HepG2 (cell line): ENCODE results near the gene PRIMA1. TPM values are rescaled to one million over a fixed set of nuclear protein-coding genes. Genes with fewer than 3 reads are reported as not detected.

Source experiments
- ATAC-seq: fragments of 200-7000 bp; cut with Tn5 transposase; 3 replicates; pipeline ENCODE4 v1.9.1; 2020; ENCODE audit warnings: mild to moderate bottlenecking, moderate library complexity
- BruUV-seq: library from RNA; stranded (reverse); fragments of 400-500 nt; replicated peaks from 2 replicates; lab custom pipeline; 2021; lab: Mats Ljungman, UMichigan
- CTCF ChIA-PET: fragments of 300-600 bp; formaldehyde crosslinking; extraction: SDS; loops from one replicate; lab custom pipeline; 2021; ENCODE audit warnings: low total read pairs, inconsistent platforms, low intra/inter-chr PET ratio; lab: Yijun Ruan, JAX
- POLR2A ChIA-PET: fragments of 350-600 bp; sonication (Branson Sonifier 250); formaldehyde crosslinking; loops from one replicate; lab custom pipeline; 2020; ENCODE audit warnings: antibody characterized with exemption, inconsistent platforms; lab: Yijun Ruan, JAX
- DNase-seq: peaks from one replicate; pipeline ENCODE4 v3.0.0-alpha.2; 2015; ENCODE audit warnings: low spot score
- FAIRE-seq: peaks from 3 replicates; lab custom pipeline; 2011; peaks lifted over from hg19 to GRCh38; lab: Jason Lieb, UNC
- H2AFZ ChIP-seq: one replicate; pipeline ENCODE4 v1.6.1; 2011; ENCODE audit warnings: low read length, inconsistent platforms
- H3K27ac ChIP-seq: fragments of 300-600 bp; 3 replicates; pipeline ENCODE4 v1.8.0; 2011; ENCODE audit warnings: mixed run types, mild to moderate bottlenecking, mixed read lengths, low read length, inconsistent platforms; ENCODE audit not compliant: insufficient read depth; ENCODE audit errors: extremely low read length
- H3K27me3 ChIP-seq, 2 experiments: fragments of 200-600 bp in 1 of 2; 2 replicates in 1 of 2; 3 replicates in 1 of 2; pipeline versions ENCODE4 v1.6.0 to v1.8.0; 2011; ENCODE audit warnings: low read length in 2 of 2, mild to moderate bottlenecking in 2 of 2, moderate library complexity in 2 of 2, inconsistent platforms in 1 of 2; ENCODE audit not compliant: insufficient read depth in 2 of 2, control insufficient read depth in 1 of 2
- H3K36me3 ChIP-seq, 2 experiments: fragments of 200-600 bp in 1 of 2; replicated peaks in 1 of 2; 2 replicates in 1 of 2; 3 replicates in 1 of 2; pipeline versions ENCODE4 v1.5.1 to v1.8.0; 2011; ENCODE audit warnings: low read length in 2 of 2, inconsistent platforms in 1 of 2; ENCODE audit not compliant: insufficient read depth in 2 of 2, control insufficient read depth in 1 of 2
- H3K4me1 ChIP-seq: 2 replicates; pipeline ENCODE4 v1.5.1; 2012; ENCODE audit warnings: low read length, inconsistent platforms; ENCODE audit not compliant: insufficient read depth
- H3K4me2 ChIP-seq: 2 replicates; pipeline ENCODE4 v1.6.0; 2011; ENCODE audit warnings: low read depth, low read length, inconsistent platforms
- H3K4me3 ChIP-seq, 3 experiments: fragments of 200-600 bp in 1 of 3; sonication (generic), shearing (Covaris generic) in 1 of 3; replicated peaks in 1 of 3; 2 replicates each; pipeline ENCODE4 v1.5.1; 2011 to 2016; ENCODE audit warnings: low read length in 3 of 3, inconsistent platforms in 2 of 3, low read depth in 2 of 3, mild to moderate bottlenecking in 2 of 3, control low read depth in 1 of 3, mixed read lengths in 1 of 3; ENCODE audit not compliant: insufficient read depth in 1 of 3
- H3K79me2 ChIP-seq: one replicate; pipeline ENCODE4 v1.6.1; 2011; ENCODE audit warnings: low read length, inconsistent platforms; ENCODE audit not compliant: insufficient read depth
- H3K9ac ChIP-seq: 2 replicates; pipeline ENCODE4 v1.6.0; 2011; ENCODE audit warnings: mild to moderate bottlenecking, low read depth, low read length, inconsistent platforms; ENCODE audit not compliant: insufficient read depth
- H3K9me3 ChIP-seq: 2 replicates; pipeline ENCODE4 v1.5.1; 2012; ENCODE audit warnings: mild to moderate bottlenecking, low read length
- H4K20me1 ChIP-seq: 2 replicates; pipeline ENCODE4 v1.6.0; 2011; ENCODE audit warnings: inconsistent platforms, mild to moderate bottlenecking, low read length, moderate library complexity; ENCODE audit not compliant: insufficient read depth
- FOXA3 ChIP-seq: IDR thresholded peaks from 2 replicates; pipeline ENCODE4 v1.6.1; 2016; ENCODE audit warnings: missing genetic modification reagents, missing compliant biosample characterization
- FOXM1 ChIP-seq: sonication (generic); formaldehyde crosslinking; IDR thresholded peaks from 2 replicates; pipeline ENCODE4 v1.5.0; 2020; ENCODE audit warnings: missing genetic modification reagents
- IKZF1 ChIP-seq: fragments of 450-650 bp; IDR thresholded peaks from 2 replicates; pipeline ENCODE4 v1.7.1; 2016
- MIER3 ChIP-seq: IDR thresholded peaks from 2 replicates; pipeline ENCODE4 v1.6.1; 2016; ENCODE audit warnings: missing compliant biosample characterization, borderline replicate concordance
- MYPOP ChIP-seq: sonication (generic); formaldehyde crosslinking; IDR thresholded peaks from 2 replicates; pipeline ENCODE4 v1.8.1; 2023; ENCODE audit warnings: mild to moderate bottlenecking, moderate library complexity, missing genetic modification reagents
- PCBP1 ChIP-seq: fragments of 200-400 bp; formaldehyde crosslinking; IDR thresholded peaks from 2 replicates; pipeline ENCODE4 v1.6.1; 2017; ENCODE audit warnings: mild to moderate bottlenecking, low read depth, low read length, borderline replicate concordance
- RFXANK ChIP-seq: IDR thresholded peaks from 2 replicates; pipeline ENCODE4 v1.6.1; 2016
- SNAPC2 ChIP-seq: sonication (generic); formaldehyde crosslinking; IDR thresholded peaks from 2 replicates; pipeline ENCODE4 v1.8.1; 2022; ENCODE audit warnings: mild to moderate bottlenecking, missing genetic modification reagents
- TAF1 ChIP-seq: sonication (generic); formaldehyde crosslinking; IDR thresholded peaks from 2 replicates; pipeline ENCODE4 v1.4.0; 2020; ENCODE audit warnings: missing genetic modification reagents
- ZEB1 ChIP-seq: IDR thresholded peaks from 2 replicates; pipeline ENCODE4 v1.6.1; 2012; ENCODE audit warnings: mild to moderate bottlenecking, low read depth, inconsistent platforms; ENCODE audit not compliant: insufficient replicate concordance
- ZNF17 ChIP-seq: sonication (generic); formaldehyde crosslinking; IDR thresholded peaks from 2 replicates; pipeline ENCODE4 v1.5.0; 2020; ENCODE audit warnings: mild to moderate bottlenecking, missing genetic modification reagents
- ZNF441 ChIP-seq: sonication (generic); formaldehyde crosslinking; IDR thresholded peaks from 2 replicates; pipeline ENCODE4 v1.7.0; 2021; ENCODE audit warnings: missing genetic modification reagents, borderline replicate concordance
- ZNF674 ChIP-seq: sonication (generic); formaldehyde crosslinking; IDR thresholded peaks from 2 replicates; pipeline ENCODE4 v1.5.0; 2020; ENCODE audit warnings: low read depth, mild to moderate bottlenecking, missing genetic modification reagents
- ZNF788 ChIP-seq: sonication (generic); formaldehyde crosslinking; IDR thresholded peaks from 2 replicates; pipeline ENCODE4 v1.5.0; 2020; ENCODE audit warnings: mild to moderate bottlenecking, missing genetic modification reagents, borderline replicate concordance
- WGBS: methylation state at CpG from one replicate; pipeline ENCODE4 v1.1.6; 2017; ENCODE audit warnings: low lambda C conversion rate; 5-methylcytosine and 5-hydroxymethylcytosine counted together
- in situ Hi-C: cut with HindIII; loops from 2 replicates; pipeline ENCODE4 v1.10.0; 2017; ENCODE audit warnings: low pct_unique_long_range_greater_than_20kb; ENCODE audit not compliant: extremely low pct_ligation_motif_present
- intact Hi-C: fragments of 100-400 bp; cut with micrococcal nuclease; formaldehyde crosslinking; loops from one replicate; pipeline ENCODE4 v1.10.0; 2022; ENCODE audit not compliant: unreplicated experiment
- polyA plus RNA-seq, 8 experiments: library from polyadenylated mRNA; depleted of rRNA in 3 of 8; stranded (reverse) in 7 of 8; unstranded in 1 of 8; fragments of >200 nt; fragmentation: Illumina TruSeq in 4 of 8; extraction: Trizol in 4 of 8; gene quantifications; 2 replicates each; pipeline versions ENCODE4 v1.2.1 to v1.2.3, GENCODE V29; 2011 to 2016; ENCODE audit warnings: low read depth in 4 of 8, missing spikeins in 1 of 8, mixed read lengths in 1 of 8; ENCODE audit not compliant: insufficient read depth in 1 of 8
- total RNA-seq, 5 experiments: library from RNA; depleted of rRNA; stranded (reverse); fragments of >200 nt; fragmentation: Illumina TruSeq; extraction: Trizol; gene quantifications; 2 replicates each; pipeline ENCODE4 v1.2.3, GENCODE V29; 2016; ENCODE audit warnings: low read depth in 1 of 5
- TF ChIP-seq, protein P1 (sequence below): sonication (generic); formaldehyde crosslinking; IDR thresholded peaks from 2 replicates; pipeline ENCODE4 v1.5.1; 2020; ENCODE audit warnings: mild to moderate bottlenecking, moderate library complexity, missing genetic modification reagents
- TF ChIP-seq, protein P2 (sequence below): sonication (generic); formaldehyde crosslinking; IDR thresholded peaks from 2 replicates; pipeline ENCODE4 v1.5.1; 2020; ENCODE audit warnings: missing genetic modification reagents, mild to moderate bottlenecking, borderline replicate concordance

Gene PRIMA1
- total and polyA plus RNA-seq, 2 of the 13 experiments (the other 11 are each of a cell fraction or from before 2014, with no cell fraction given): 2.4 to 3.2 TPM

DNA sequence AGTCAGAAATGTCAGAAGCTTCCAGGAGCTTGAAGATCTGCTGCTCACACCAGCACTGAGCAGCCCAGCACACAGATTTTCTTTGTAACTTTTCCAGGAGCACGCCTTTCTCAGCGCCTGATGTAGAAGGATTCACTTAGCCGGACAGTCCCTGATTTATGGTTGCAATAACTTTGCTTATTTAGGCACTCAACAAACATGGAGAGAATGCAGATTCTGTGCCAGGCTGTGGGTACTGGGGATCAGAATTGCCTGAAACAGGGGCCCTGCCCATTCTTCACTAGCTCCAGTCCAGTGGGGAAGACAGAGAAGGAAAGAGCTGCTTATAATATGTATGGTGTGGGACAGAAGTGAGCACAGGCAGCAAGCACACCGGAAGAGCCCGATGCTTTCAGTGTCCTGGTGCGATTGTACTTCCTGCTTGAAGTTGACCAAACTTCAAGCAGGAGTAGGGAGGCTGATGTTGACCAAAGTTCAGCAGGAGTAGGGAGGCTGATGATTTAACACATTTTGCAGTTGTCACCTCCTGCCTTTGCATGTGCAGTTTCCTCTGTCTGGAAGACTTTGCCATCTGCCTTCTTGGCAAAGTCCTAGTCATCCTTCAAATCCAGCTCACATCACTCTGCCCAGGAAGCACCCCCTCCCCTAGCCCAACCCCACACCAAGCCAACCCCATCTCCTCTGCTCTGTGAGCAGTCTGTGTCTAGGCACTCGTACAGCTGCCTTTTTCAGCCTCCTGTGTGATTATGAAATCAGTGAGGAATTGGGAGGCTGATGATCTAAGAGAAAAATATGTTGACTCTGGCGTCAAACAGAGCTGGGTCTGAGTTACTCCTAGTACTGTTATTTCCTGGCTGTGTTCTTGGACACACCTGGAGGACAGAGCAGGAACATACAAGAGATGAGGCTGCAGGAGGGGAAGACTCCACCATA, 12.0 kb upstream of the PRIMA1 start (continued):
- TF ChIP-seq MYPOP (CRISPR knock-in tag) (0 out of 2 replicates have a peak, but pooled peaks have one; percentile 19), ZNF788 (CRISPR knock-in tag) (peak; percentile 11; the same call in 1 of the 2 replicates), SNAPC2 (CRISPR knock-in tag) (0 out of 2 replicates have a peak, but pooled peaks have one; percentile 32), TAF1 (CRISPR knock-in tag) (peak; percentile 22; the same call in 1 of the 2 replicates), MIER3 (CRISPR knock-in tag) (no peak)

GRCh38 chr14:93799617-93799988, 11.3 kb upstream of the PRIMA1 start:
- WGBS: 0% methylated on average over 4 of the region's 4 CpGs
- Histone ChIP-seq H3K27me3 (peaks cover 0 to 1% of the 10 kb centered on the region in 2 experiments; a peak in 2 of 5 replicates), H3K36me3 (no peaks in the 10 kb centered on the region), H3K4me3 (peak overlapping the region in 2 of 3 experiments; percentile 9 to 32; a peak in 3 of 6 replicates), H3K9ac (peak overlapping the region; percentile 43; the same call in 1 of the 2 replicates), H3K27ac (peak overlapping the region; percentile 69), H3K4me1 (peaks cover 57% of the 10 kb centered on the region), H3K79me2 (no peaks in the 10 kb centered on the region), H3K9me3 (no peaks in the 10 kb centered on the region), H3K4me2 (peak overlapping the region; percentile 88), H2AFZ (no peak overlapping the region), H4K20me1 (no peaks in the 10 kb centered on the region)
- DNase-seq (peak; percentile 75), ATAC-seq (peak; percentile 75), FAIRE-seq (peak; percentile 91)
- intact Hi-C loops: no loop called here
- ChIA-PET POLR2A (interaction anchor here (1.3 to 1.5 kb wide), 3 partner anchors 8 to 19 kb away, joined by 3 to 6 read pairs (median 5); partner anchors contain the start of gene PRIMA1), CTCF (no interaction called here)
- in situ Hi-C loops: no loop called here
- no TSS peak for BruUV-seq
- TF ChIP-seq RFXANK (0 out of 2 replicates have a peak, but pooled peaks have one; percentile 59), PCBP1 (no peak), ZNF17 (CRISPR knock-in tag) (no peak), FOXM1 (CRISPR knock-in tag) (no peak), FOXA3 (CRISPR knock-in tag) (peak; percentile 76), IKZF1 (no peak), ZNF441 (CRISPR knock-in tag) (peak; percentile 12; the same call in 1 of the 2 replicates), ZNF674 (CRISPR knock-in tag) (no peak), ZEB1 (no peak)
- TF ChIP-seq, protein P1, sequence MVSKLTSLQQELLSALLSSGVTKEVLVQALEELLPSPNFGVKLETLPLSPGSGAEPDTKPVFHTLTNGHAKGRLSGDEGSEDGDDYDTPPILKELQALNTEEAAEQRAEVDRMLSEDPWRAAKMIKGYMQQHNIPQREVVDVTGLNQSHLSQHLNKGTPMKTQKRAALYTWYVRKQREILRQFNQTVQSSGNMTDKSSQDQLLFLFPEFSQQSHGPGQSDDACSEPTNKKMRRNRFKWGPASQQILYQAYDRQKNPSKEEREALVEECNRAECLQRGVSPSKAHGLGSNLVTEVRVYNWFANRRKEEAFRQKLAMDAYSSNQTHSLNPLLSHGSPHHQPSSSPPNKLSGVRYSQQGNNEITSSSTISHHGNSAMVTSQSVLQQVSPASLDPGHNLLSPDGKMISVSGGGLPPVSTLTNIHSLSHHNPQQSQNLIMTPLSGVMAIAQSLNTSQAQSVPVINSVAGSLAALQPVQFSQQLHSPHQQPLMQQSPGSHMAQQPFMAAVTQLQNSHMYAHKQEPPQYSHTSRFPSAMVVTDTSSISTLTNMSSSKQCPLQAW (CRISPR knock-in tag): peak; percentile 51; the same call in 1 of the 2 replicates
- TF ChIP-seq, protein P2, sequence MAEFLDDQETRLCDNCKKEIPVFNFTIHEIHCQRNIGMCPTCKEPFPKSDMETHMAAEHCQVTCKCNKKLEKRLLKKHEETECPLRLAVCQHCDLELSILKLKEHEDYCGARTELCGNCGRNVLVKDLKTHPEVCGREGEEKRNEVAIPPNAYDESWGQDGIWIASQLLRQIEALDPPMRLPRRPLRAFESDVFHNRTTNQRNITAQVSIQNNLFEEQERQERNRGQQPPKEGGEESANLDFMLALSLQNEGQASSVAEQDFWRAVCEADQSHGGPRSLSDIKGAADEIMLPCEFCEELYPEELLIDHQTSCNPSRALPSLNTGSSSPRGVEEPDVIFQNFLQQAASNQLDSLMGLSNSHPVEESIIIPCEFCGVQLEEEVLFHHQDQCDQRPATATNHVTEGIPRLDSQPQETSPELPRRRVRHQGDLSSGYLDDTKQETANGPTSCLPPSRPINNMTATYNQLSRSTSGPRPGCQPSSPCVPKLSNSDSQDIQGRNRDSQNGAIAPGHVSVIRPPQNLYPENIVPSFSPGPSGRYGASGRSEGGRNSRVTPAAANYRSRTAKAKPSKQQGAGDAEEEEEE (CRISPR knock-in tag): no peak
